Caco-2 (cell line): ENCODE results near the gene BIN2. TPM values are rescaled to one million over a fixed set of nuclear protein-coding genes. Genes with fewer than 3 reads are reported as not detected.
"Not testable (repeated sequence)": the region's sequence is repeated elsewhere in the genome, so short reads cannot be mapped to it uniquely, and the experiment has no call there.

Experiments
- BruUV-seq: library from RNA; stranded (reverse); fragments of 400-500 nt; replicated peaks from 2 replicates; lab custom pipeline; 2021; lab: Mats Ljungman, UMichigan
- CTCF ChIA-PET: fragments of 300-600 bp; sonication (Branson Sonifier 250); formaldehyde crosslinking; loops from one replicate; lab custom pipeline; 2022; ENCODE audit warnings: antibody characterized with exemption; lab: Charles Lee
- POLR2A ChIA-PET: fragments of 300-600 bp; sonication (Branson Sonifier 250); formaldehyde crosslinking; loops from one replicate; lab custom pipeline; 2022; ENCODE audit warnings: antibody characterized with exemption; lab: Charles Lee
- DNase-seq, 2 experiments: peaks; one replicate each; pipeline versions ENCODE4 v3.0.0 to v3.0.0-alpha.2; 2020 to 2022
- H3K27me3 ChIP-seq: replicated peaks from 2 replicates; pipeline ENCODE4 v1.6.0; 2011; ENCODE audit warnings: low read length; ENCODE audit not compliant: control insufficient read depth, insufficient read depth
- H3K36me3 ChIP-seq: 2 replicates; pipeline ENCODE4 v1.5.1; 2011; ENCODE audit warnings: low read length; ENCODE audit not compliant: control insufficient read depth, insufficient read depth
- H3K4me1 ChIP-seq: fragments of 250-450 bp; sonication (Bioruptor Pico); 2 replicates; pipeline ENCODE4 v1.5.1; 2020; ENCODE audit warnings: mild to moderate bottlenecking
- H3K4me3 ChIP-seq: 2 replicates; pipeline ENCODE4 v1.5.1; 2011; ENCODE audit warnings: low read depth, mild to moderate bottlenecking, control low read depth, low read length
- H3K9me3 ChIP-seq: fragments of 250-450 bp; sonication (Bioruptor Pico); 2 replicates; pipeline ENCODE4 v1.5.1; 2020; ENCODE audit warnings: mild to moderate bottlenecking, moderate library complexity
- H3K27ac Mint-ChIP-seq: one replicate; pipeline ENCODE4 v1.8.0; 2022; ENCODE audit warnings: mixed read lengths; ENCODE audit not compliant: unreplicated experiment
- H3K27me3 Mint-ChIP-seq: one replicate; pipeline ENCODE4 v1.8.0; 2022; ENCODE audit warnings: mixed read lengths; ENCODE audit not compliant: insufficient read depth, unreplicated experiment
- H3K36me3 Mint-ChIP-seq: one replicate; pipeline ENCODE4 v1.8.0; 2022; ENCODE audit warnings: mild to moderate bottlenecking, mixed read lengths; ENCODE audit not compliant: insufficient read depth, unreplicated experiment
- H3K4me1 Mint-ChIP-seq: one replicate; pipeline ENCODE4 v1.8.0; 2022; ENCODE audit warnings: low read depth, mixed read lengths; ENCODE audit not compliant: unreplicated experiment
- H3K4me3 Mint-ChIP-seq: one replicate; pipeline ENCODE4 v1.8.0; 2022; ENCODE audit warnings: mild to moderate bottlenecking, moderate library complexity, mixed read lengths; ENCODE audit not compliant: unreplicated experiment
- H3K9me3 Mint-ChIP-seq: one replicate; pipeline ENCODE4 v1.8.0; 2022; ENCODE audit warnings: mixed read lengths; ENCODE audit not compliant: unreplicated experiment
- CTCF ChIP-seq, 2 experiments: fragments of 200-600 bp in 1 of 2; IDR thresholded peaks; 1 replicate in 1 of 2; 2 replicates in 1 of 2; pipeline versions ENCODE4 v1.5.1 to v1.8.0; 2011 to 2022; ENCODE audit warnings: antibody characterized with exemption in 1 of 2, control low read depth in 1 of 2, inconsistent platforms in 1 of 2, low read depth in 1 of 2, low read length in 1 of 2, mild to moderate bottlenecking in 1 of 2, moderate library complexity in 1 of 2; ENCODE audit not compliant: insufficient read depth in 1 of 2, severe bottlenecking in 1 of 2, unreplicated experiment in 1 of 2
- intact Hi-C: fragments of 100-400 bp; cut with micrococcal nuclease; formaldehyde crosslinking; loops from one replicate; pipeline ENCODE4 v1.10.0; 2022; ENCODE audit not compliant: unreplicated experiment
- total RNA-seq: library from RNA; stranded (reverse); gene quantifications from 2 replicates; pipeline ENCODE4 v1.2.3, GENCODE V29; 2022

The BIN2 gene
- total RNA-seq, 1 experiment from 2014 or later = 0.18 TPM

- Mint-ChIP-seq H3K4me1 (peaks cover 62% of the 10 kb centered on the region), H3K4me3 (peak overlapping the region; percentile 34), H3K27ac (peak overlapping the region; percentile 81), H3K36me3 (peaks cover 18% of the 10 kb centered on the region), H3K27me3 (no peaks in the 10 kb centered on the region), H3K9me3 (no peaks in the 10 kb centered on the region)
- intact Hi-C loops = loop anchor here (1.0 to 2.0 kb wide), 2 partner anchors 21 to 50 kb away; partner anchors contain the start of gene SMAGP
- ChIA-PET CTCF (interaction anchor here (0.6 to 2.4 kb wide), 5 partner anchors 12 to 52 kb away, joined by 4 to 19 read pairs (median 5); partner anchors contain the start of gene SMAGP), POLR2A (interaction anchor here (0.5 to 2.1 kb wide), 8 partner anchors 12 to 238 kb away, joined by 3 to 14 read pairs (median 8); partner anchors contain the start of genes DAZAP2 and SMAGP)
- no peaks in the 10 kb centered on the region for H3K36me3 ChIP-seq
- no peak for DNase-seq
- peaks cover 59% of the 10 kb centered on the region for H3K4me1 ChIP-seq
- no peak for TF ChIP-seq CTCF (IDR thresholded peaks at IDR 0.05; ENCODE audit: insufficient read depth in 1 of 2, low read depth in 1 of 2, low read length in 1 of 2, severe bottlenecking in 1 of 2, unreplicated experiment in 1 of 2)
- H3K4me3 ChIP-seq = no peak overlapping the region
- no peaks in the 10 kb centered on the region for H3K27me3 ChIP-seq
- no TSS peak for BruUV-seq
- no peaks in the 10 kb centered on the region for H3K9me3 ChIP-seq
Measured at GRCh38 chr12:51320311-51320694, 3.7 kb downstream of the BIN2 start.

- H3K27me3 Mint-ChIP-seq = no peaks in the 10 kb centered on the region
- DNase-seq = no peak
- no peak for TF ChIP-seq CTCF (IDR thresholded peaks at IDR 0.05; ENCODE audit: insufficient read depth in 1 of 2, low read depth in 1 of 2, low read length in 1 of 2, severe bottlenecking in 1 of 2, unreplicated experiment in 1 of 2)
- H3K36me3 Mint-ChIP-seq = peaks cover 18% of the 10 kb centered on the region
- peaks cover 55% of the 10 kb centered on the region for H3K4me1 Mint-ChIP-seq
- peaks cover 56% of the 10 kb centered on the region for H3K4me1 ChIP-seq
- H3K27ac Mint-ChIP-seq = peak overlapping the region; percentile 81
- ChIA-PET CTCF (interaction anchor here (0.8 to 1.4 kb wide), 3 partner anchors 11 to 32 kb away, joined by 3 to 5 read pairs (median 4); no protein-coding TSS in a partner anchor), POLR2A (interaction anchor here (1.0 to 1.9 kb wide), 4 partner anchors 11 to 81 kb away, joined by 3 to 10 read pairs (median 6); partner anchors contain the start of gene SMAGP)
- intact Hi-C loops = loop anchor here (1.0 kb wide), 1 partner anchor 8 kb away; no protein-coding TSS in a partner anchor
- H3K4me3 ChIP-seq = no peak overlapping the region
- H3K36me3 ChIP-seq = no peaks in the 10 kb centered on the region
- BruUV-seq = TSS peak; percentile 54
- no peaks in the 10 kb centered on the region for H3K9me3 ChIP-seq
- no peaks in the 10 kb centered on the region for H3K27me3 ChIP-seq
- H3K9me3 Mint-ChIP-seq = no peaks in the 10 kb centered on the region
- peak overlapping the region; percentile 19 for H3K4me3 Mint-ChIP-seq
Measured at GRCh38 chr12:51318846-51319599, 5.0 kb downstream of the BIN2 start.

- Mint-ChIP-seq H3K4me3 (peak overlapping the region; percentile 19), H3K36me3 (peaks cover 18% of the 10 kb centered on the region), H3K27ac (peak overlapping the region; percentile 81), H3K4me1 (peaks cover 55% of the 10 kb centered on the region)
- DNase-seq = peak; percentile 69 to 83
- H3K9me3 Mint-ChIP-seq, BruUV-seq, H3K9me3 ChIP-seq, H3K27me3 Mint-ChIP-seq, H3K4me3 ChIP-seq, H3K27me3 ChIP-seq, H3K36me3 ChIP-seq: not testable (repeated sequence)
- POLR2A ChIA-PET = interaction anchor here (0.5 to 1.9 kb wide), 6 partner anchors 10 to 81 kb away, joined by 3 to 10 read pairs (median 6); partner anchors contain the start of gene SMAGP
- CTCF ChIA-PET = interaction anchor here (0.6 to 1.4 kb wide), 5 partner anchors 10 to 81 kb away, joined by 3 to 5 read pairs (median 3); no protein-coding TSS in a partner anchor
- intact Hi-C loops = loop anchor here (1.0 kb wide), 1 partner anchor 9 kb away; no protein-coding TSS in a partner anchor
- peaks cover 55% of the 10 kb centered on the region for H3K4me1 ChIP-seq
Measured at GRCh38 chr12:51318057-51318806, 5.7 kb downstream of the BIN2 start.
